GM19023 (cell line): ENCODE measurements around the gene CLDN15.
"Not testable (repeated sequence)": the region's sequence is repeated elsewhere in the genome, so short reads cannot be mapped to it uniquely, and the experiment has no call there.

Source experiments
- ATAC-seq: cut with Tn5 transposase; IDR thresholded peaks from one replicate; pipeline ENCODE4 v1.9.1; 2021; ENCODE audit warnings: mild to moderate bottlenecking, moderate library complexity; ENCODE audit not compliant: unreplicated experiment

The CLDN15 gene

GRCh38 chr7:101222275-101222830 lies 15.2 kb downstream of the CLDN15 start:
- ATAC-seq, result no peak

- ATAC-seq, result no peak
Measured at GRCh38 chr7:101220295-101220694, 17.3 kb downstream of the CLDN15 start.

- peak; percentile 1 for ATAC-seq
Measured at GRCh38 chr7:101218236-101219125, 19.1 kb downstream of the CLDN15 start.

GRCh38 chr7:101217388-101218235 lies 20.0 kb downstream of the CLDN15 start, which contains the start of the genes PLOD3 and ZNHIT1:
TSS of gene PLOD3 (minus strand) at chr7:101217581. CDS start at chr7:101217274, 307 bp downstream.
TSS of gene ZNHIT1 (plus strand) at chr7:101218165. CDS start at chr7:101218196, 31 bp downstream.
- peak; percentile 62 for ATAC-seq

GRCh38 chr7:101216860-101217387 lies 20.7 kb downstream of the CLDN15 start:
- ATAC-seq, result peak; percentile 27

- ATAC-seq, result no peak
Measured at GRCh38 chr7:101216001-101216859, 21.4 kb downstream of the CLDN15 start.

- no peak for ATAC-seq
Measured at GRCh38 chr7:101212014-101212413, 25.6 kb downstream of the CLDN15 start.

GRCh38 chr7:101211501-101211900 lies 26.1 kb downstream of the CLDN15 start:
- ATAC-seq, result no peak

- ATAC-seq, result no peak
Measured at GRCh38 chr7:101210143-101210542, 27.5 kb downstream of the CLDN15 start.

GRCh38 chr7:101208794-101209193 lies 28.8 kb downstream of the CLDN15 start:
- no peak for ATAC-seq

GRCh38 chr7:101207459-101207858 lies 30.1 kb downstream of the CLDN15 start:
- ATAC-seq, result no peak

GRCh38 chr7:101206665-101207042 lies 30.9 kb downstream of the CLDN15 start:
- no peak for ATAC-seq

- no peak for ATAC-seq
Measured at GRCh38 chr7:101205901-101206664, 31.5 kb downstream of the CLDN15 start.

- not testable (repeated sequence) for ATAC-seq
Measured at GRCh38 chr7:101203740-101204738, 33.6 kb downstream of the CLDN15 start.

- ATAC-seq, result no peak
Measured at GRCh38 chr7:101202603-101202918, 35.0 kb downstream of the CLDN15 start.

GRCh38 chr7:101201695-101202602 lies 35.7 kb downstream of the CLDN15 start:
- ATAC-seq, result no peak
